Prostate gland (tissue), 2 donors: ENCODE results near the gene DYNC1I1. TPM values are rescaled to one million over a fixed set of nuclear protein-coding genes. Genes with fewer than 3 reads are reported as not detected.
A peak's percentile ranks its signal among the peaks of the same experiment; 100 is the strongest.

Source experiments
- DNase-seq: peaks from one replicate; pipeline ENCODE4 v3.0.0-alpha.2; 2019; ENCODE audit warnings: low spot score
- H3K27ac ChIP-seq, 2 donors: fragments of 200-600 bp; sonication (generic); 2 replicates each; pipeline ENCODE4 v1.5.1; 2017 to 2019
- H3K27me3 ChIP-seq: fragments of 200-600 bp; sonication (generic); replicated peaks from 2 replicates; pipeline ENCODE4 v1.5.1; 2019; ENCODE audit not compliant: insufficient read depth
- H3K36me3 ChIP-seq, 2 donors: fragments of 200-600 bp; sonication (generic); 1 replicate in 1 of 2; 2 replicates in 1 of 2; pipeline versions ENCODE4 v1.5.1 to v1.8.1; 2017 to 2019
- H3K4me1 ChIP-seq: fragments of 200-600 bp; sonication (generic); replicated peaks from 2 replicates; pipeline ENCODE4 v1.5.1; 2019
- H3K4me3 ChIP-seq, 2 donors: fragments of 200-600 bp; sonication (generic); 2 replicates each; pipeline ENCODE4 v1.5.1; 2017 to 2019
- H3K9me3 ChIP-seq: fragments of 200-600 bp; sonication (generic); 2 replicates; pipeline ENCODE4 v1.5.1; 2017
- CTCF ChIP-seq, 4 experiments: fragments of 200-600 bp in 2 of 4; fragments of 450-650 bp in 2 of 4; sonication (generic) in 2 of 4; IDR thresholded peaks; 1 replicate in 3 of 4; 2 replicates in 1 of 4; pipeline ENCODE4 v1.5.1; 2016 to 2019; ENCODE audit warnings: antibody characterized with exemption in 4 of 4, mild to moderate bottlenecking in 2 of 4, moderate library complexity in 2 of 4
- POLR2A ChIP-seq: fragments of 450-650 bp; IDR thresholded peaks from one replicate; pipeline ENCODE4 v1.6.1; 2016; ENCODE audit warnings: antibody characterized with exemption, mild to moderate bottlenecking
- POLR2AphosphoS5 ChIP-seq: sonication (generic); formaldehyde crosslinking; IDR thresholded peaks from one replicate; pipeline ENCODE4 v1.6.1; 2017; ENCODE audit warnings: antibody characterized with exemption
- whole genome bisulfite sequencing: methylation state at CpG from one replicate; pipeline ENCODE4 v1.1.5; 2018; 5-methylcytosine and 5-hydroxymethylcytosine counted together
- intact Hi-C: fragments of 100-400 bp; cut with DNase I; formaldehyde crosslinking; loops from one replicate; pipeline ENCODE4 v1.14.2; 2022
- total RNA-seq, 2 donors: library from RNA; depleted of rRNA; stranded (reverse); fragments of >200 nt; gene quantifications; one replicate each; pipeline ENCODE4 v1.1.0, GENCODE V29; 2016

Gene DYNC1I1
- total RNA-seq, 2 donors from 2014 or later, result 4.4 to 5.1 TPM

- Histone ChIP-seq H3K27me3 (no peaks in the 10 kb centered on the region), H3K9me3 (no peaks in the 10 kb centered on the region), H3K36me3 (no peaks in the 10 kb centered on the region), H3K4me3 (no peak overlapping the region), H3K4me1 (no peaks in the 10 kb centered on the region), H3K27ac (no peak overlapping the region)
- no peak for TF ChIP-seq POLR2AphosphoS5
- intact Hi-C loops, result no loop called here
- 96% methylated on average over 6 of the region's 6 CpGs for WGBS
- no peak for DNase-seq
Observed at GRCh38 chr7:95788258-95788657, 15.9 kb downstream of the DYNC1I1 start.

GRCh38 chr7:95788884-95789283 is 16.5 kb downstream of the DYNC1I1 start:
- TF ChIP-seq POLR2AphosphoS5 (no peak), CTCF (IDR thresholded peaks at IDR 0.05) (no peak), POLR2A (no peak)
- H3K36me3 ChIP-seq, result no peaks in the 10 kb centered on the region
- no peaks in the 10 kb centered on the region for H3K9me3 ChIP-seq
- DNase-seq, result no peak
- H3K27ac ChIP-seq, result no peak overlapping the region
- WGBS, result 74% methylated on average over 2 of the region's 2 CpGs
- H3K4me1 ChIP-seq, result no peaks in the 10 kb centered on the region
- H3K4me3 ChIP-seq, result no peak overlapping the region
- intact Hi-C loops, result no loop called here
- no peaks in the 10 kb centered on the region for H3K27me3 ChIP-seq

- 91% methylated on average over 5 of the region's 5 CpGs for WGBS
- intact Hi-C loops, result no loop called here
Observed at GRCh38 chr7:95793658-95794057, 21.3 kb downstream of the DYNC1I1 start.

GRCh38 chr7:95794917-95795515 is 22.7 kb downstream of the DYNC1I1 start:
- Histone ChIP-seq H3K27me3 (no peaks in the 10 kb centered on the region), H3K36me3 (no peaks in the 10 kb centered on the region), H3K4me3 (no peak overlapping the region), H3K4me1 (no peaks in the 10 kb centered on the region), H3K27ac (no peak overlapping the region), H3K9me3 (no peaks in the 10 kb centered on the region)
- DNase-seq, result no peak
- TF ChIP-seq CTCF (IDR thresholded peaks at IDR 0.05), result peak in 3 of 4 experiments; percentile 11 to 39 (median 35)
- TF ChIP-seq POLR2AphosphoS5, result no peak
- no peak for TF ChIP-seq POLR2A
- 88% methylated on average over 3 of the region's 3 CpGs for WGBS
- intact Hi-C loops, result no loop called here

More at GRCh38 chr7:95793658-95794057, 21.3 kb downstream of the DYNC1I1 start:
- DNase-seq, result no peak
- Histone ChIP-seq H3K36me3 (no peaks in the 10 kb centered on the region), H3K27ac (no peak overlapping the region), H3K9me3 (no peaks in the 10 kb centered on the region), H3K27me3 (no peaks in the 10 kb centered on the region), H3K4me3 (no peak overlapping the region), H3K4me1 (no peaks in the 10 kb centered on the region)
- TF ChIP-seq CTCF (IDR thresholded peaks at IDR 0.05) (no peak), POLR2A (no peak), POLR2AphosphoS5 (no peak)

GRCh38 chr7:95796617-95797016 is 24.3 kb downstream of the DYNC1I1 start:
- no peaks in the 10 kb centered on the region for H3K27me3 ChIP-seq
- 77% methylated on average over 1 of the region's 1 CpG for WGBS
- no peaks in the 10 kb centered on the region for H3K9me3 ChIP-seq
- H3K27ac ChIP-seq, result no peak overlapping the region
- DNase-seq, result no peak
- intact Hi-C loops, result no loop called here
- no peak overlapping the region for H3K4me3 ChIP-seq
- H3K36me3 ChIP-seq, result no peaks in the 10 kb centered on the region
- H3K4me1 ChIP-seq, result no peaks in the 10 kb centered on the region
- TF ChIP-seq CTCF (IDR thresholded peaks at IDR 0.05) (no peak), POLR2A (no peak), POLR2AphosphoS5 (no peak)
